PC-3 (cell line): ENCODE results near the gene RAB3C. TPM values are rescaled to one million over a fixed set of nuclear protein-coding genes. Genes with fewer than 3 reads are reported as not detected.
A peak's percentile ranks its signal among the peaks of the same experiment; 100 is the strongest.
"Not testable (repeated sequence)": the region's sequence is repeated elsewhere in the genome, so short reads cannot be mapped to it uniquely, and the experiment has no call there.

Experiments used
- ATAC-seq: fragments of 200-7000 bp; cut with Tn5 transposase; 2 replicates; pipeline ENCODE4 v1.9.1; 2020; ENCODE audit warnings: mild to moderate bottlenecking, moderate library complexity
- Bru-seq: library from RNA; stranded (reverse); fragments of 400-500 nt; gene quantifications from one replicate; lab custom pipeline; 2021; lab: Mats Ljungman, UMichigan
- BruChase-seq, 2 experiments: library from RNA; stranded (reverse); fragments of 400-500 nt; gene quantifications; one replicate each; lab custom pipeline; 2021; lab: Mats Ljungman, UMichigan
- BruUV-seq: library from RNA; stranded (reverse); fragments of 400-500 nt; replicated peaks from 2 replicates; lab custom pipeline; 2021; lab: Mats Ljungman, UMichigan
- CTCF ChIA-PET: fragments of 300-600 bp; sonication (Branson Sonifier 250); formaldehyde crosslinking; loops from one replicate; lab custom pipeline; 2022; ENCODE audit warnings: antibody characterized with exemption; lab: Charles Lee
- POLR2A ChIA-PET: fragments of 300-600 bp; sonication (Branson Sonifier 250); formaldehyde crosslinking; loops from one replicate; lab custom pipeline; 2022; ENCODE audit warnings: antibody characterized with exemption; ENCODE audit not compliant: unreplicated experiment; lab: Charles Lee
- DNase-seq: peaks from one replicate; pipeline ENCODE4 v3.0.0-alpha.2; 2015
- H2AFZ ChIP-seq: fragments of 300-600 bp; sonication (generic); 2 replicates; pipeline ENCODE4 v1.6.0; 2016; ENCODE audit warnings: antibody characterized with exemption, low read length
- H3F3A ChIP-seq: fragments of 300-600 bp; sonication (generic); one replicate; pipeline ENCODE4 v1.6.0; 2017; ENCODE audit warnings: antibody characterized with exemption, low read length, control low read depth, mild to moderate bottlenecking; ENCODE audit not compliant: unreplicated experiment
- H3K27ac ChIP-seq: fragments of 300-600 bp; sonication (generic); 2 replicates; pipeline ENCODE4 v1.5.1; 2016; ENCODE audit warnings: mild to moderate bottlenecking, low read length
- H3K27me3 ChIP-seq: fragments of 300-600 bp; sonication (generic); 2 replicates; pipeline ENCODE4 v1.6.1; 2016; ENCODE audit warnings: low read length, mixed read lengths
- H3K36me3 ChIP-seq: fragments of 300-600 bp; sonication (generic); 2 replicates; pipeline ENCODE4 v1.6.1; 2016; ENCODE audit warnings: low read depth, mixed run types, low read length, mixed read lengths
- H3K4me1 ChIP-seq: fragments of 300-600 bp; sonication (generic); 2 replicates; pipeline ENCODE4 v1.5.1; 2016; ENCODE audit warnings: low read length; ENCODE audit not compliant: insufficient read depth
- H3K4me2 ChIP-seq: fragments of 300-600 bp; sonication (generic); 2 replicates; pipeline ENCODE4 v1.6.0; 2016; ENCODE audit warnings: low read length
- H3K4me3 ChIP-seq: fragments of 300-600 bp; sonication (generic); 2 replicates; pipeline ENCODE4 v1.5.1; 2016; ENCODE audit warnings: mild to moderate bottlenecking, low read length, mixed read lengths
- H3K79me2 ChIP-seq: fragments of 300-600 bp; sonication (generic); 2 replicates; pipeline ENCODE4 v1.6.1; 2017; ENCODE audit warnings: low read length, mixed read lengths
- H3K9ac ChIP-seq: fragments of 300-600 bp; sonication (generic); 2 replicates; pipeline ENCODE4 v1.6.0; 2016; ENCODE audit warnings: mild to moderate bottlenecking, low read length
- H3K9me2 ChIP-seq: fragments of 300-600 bp; sonication (generic); replicated peaks from 2 replicates; pipeline ENCODE4 v1.6.1; 2016; ENCODE audit warnings: mixed run types, low read length, mixed read lengths
- H3K9me3 ChIP-seq: fragments of 300-600 bp; sonication (generic); 2 replicates; pipeline ENCODE4 v1.6.1; 2016; ENCODE audit warnings: low read length, mixed read lengths
- H4K20me1 ChIP-seq: fragments of 300-600 bp; sonication (generic); 2 replicates; pipeline ENCODE4 v1.6.1; 2016; ENCODE audit warnings: low read length, mixed read lengths
- EZH2 ChIP-seq: fragments of 300-600 bp; sonication (generic); IDR thresholded peaks from one replicate; pipeline ENCODE4 v1.6.1; 2017; ENCODE audit warnings: antibody characterized with exemption, mild to moderate bottlenecking, low read length; ENCODE audit not compliant: unreplicated experiment
- EZH2phosphoT487 ChIP-seq: fragments of 300-600 bp; sonication (generic); IDR thresholded peaks from 2 replicates; pipeline ENCODE4 v1.6.1; 2018; ENCODE audit warnings: mild to moderate bottlenecking, antibody characterized with exemption, low read length, borderline replicate concordance
- intact Hi-C: fragments of 100-400 bp; cut with micrococcal nuclease; formaldehyde crosslinking; loops from 2 replicates; pipeline ENCODE4 v1.9.0; 2023
- long read RNA-seq: library from polyadenylated mRNA; unstranded; transcript quantifications from one replicate; pipeline ENCODE4 v2.0.0, GENCODE V29; 2021; ENCODE audit not compliant: unreplicated experiment
- total RNA-seq: library from RNA; depleted of rRNA; stranded (reverse); fragments of >200 nt; gene quantifications from 2 replicates; pipeline ENCODE4 v1.2.3, GENCODE V29; 2014; rRNA removed
- TF ChIP-seq, protein P1 (sequence below): fragments of 300-600 bp; sonication (generic); conservative IDR thresholded peaks from 2 replicates; pipeline ENCODE4 v1.5.1; 2017; ENCODE audit warnings: antibody characterized with exemption, low read depth, mild to moderate bottlenecking, low read length

RAB3C gene, protein sequence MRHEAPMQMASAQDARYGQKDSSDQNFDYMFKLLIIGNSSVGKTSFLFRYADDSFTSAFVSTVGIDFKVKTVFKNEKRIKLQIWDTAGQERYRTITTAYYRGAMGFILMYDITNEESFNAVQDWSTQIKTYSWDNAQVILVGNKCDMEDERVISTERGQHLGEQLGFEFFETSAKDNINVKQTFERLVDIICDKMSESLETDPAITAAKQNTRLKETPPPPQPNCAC
- total RNA-seq: not detected in 2 replicates
- Bru-seq, nascent RNA: not detected
- not detected for BruChase-seq, experiment 1, labeled RNA remaining after a 6-hour chase
- BruChase-seq, experiment 2, labeled RNA remaining after a 2-hour chase: percentile 1 among the genes with signal in this experiment
- long read RNA-seq: 0 reads

DNA sequence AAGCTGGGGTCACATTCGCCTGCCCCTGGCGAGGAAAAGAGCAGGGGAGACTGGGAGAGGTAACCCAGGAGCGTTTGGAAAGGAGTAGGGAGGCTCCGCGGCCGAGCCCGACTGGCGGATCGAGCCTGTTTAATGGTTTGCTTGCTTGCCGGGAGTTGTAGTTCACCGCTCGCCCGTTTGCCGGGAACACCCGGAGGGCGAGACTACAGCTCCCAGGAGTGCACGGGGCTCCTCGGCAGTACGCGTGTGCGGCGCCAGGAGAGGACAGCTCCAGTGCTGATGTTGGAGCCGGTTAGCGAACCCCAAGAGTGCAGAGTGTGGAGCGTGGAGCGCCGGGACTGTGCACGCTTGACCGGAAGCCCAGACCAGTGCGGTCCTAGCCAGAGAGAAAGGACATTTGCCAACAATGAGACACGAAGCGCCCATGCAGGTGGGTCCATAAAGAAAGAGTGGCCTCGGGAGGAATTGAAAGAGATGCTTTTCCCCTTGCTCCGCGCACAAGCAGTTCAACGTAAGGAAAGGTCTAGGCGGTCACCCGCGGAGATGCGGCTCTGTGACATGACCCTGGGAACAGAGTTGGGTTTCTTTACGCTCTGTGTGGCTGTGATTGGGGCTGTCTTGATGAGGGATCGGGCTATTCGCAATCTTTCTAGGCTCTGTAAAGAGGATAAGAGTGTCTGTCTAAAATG lies at the start of gene RAB3C:
TSS of gene RAB3C (plus strand) at position 273 of the 689 bp plus-strand sequence. CDS start at position 407, 134 bp downstream.
- intact Hi-C loops: no loop called here
- ChIA-PET CTCF (interaction anchor here (0.6 kb wide), 1 partner anchor 1702 kb away, joined by 3 read pairs; no protein-coding TSS in a partner anchor), POLR2A (no interaction called here)
- Histone ChIP-seq H3K27ac (no peak within 1 kb of the TSS), H3K9me3 (no peaks in the 10 kb centered on the region), H3K27me3 (peaks cover 50% of the 10 kb centered on the region), H3K79me2 (no peaks in the 10 kb centered on the region), H3F3A (no peaks in the 10 kb centered on the region), H3K9ac (no peak within 1 kb of the TSS), H4K20me1 (no peaks in the 10 kb centered on the region), H3K4me1 (peaks cover 4% of the 10 kb centered on the region; the same call in 1 of the 2 replicates), H3K9me2 (no peaks in the 10 kb centered on the region), H3K36me3 (no peaks in the 10 kb centered on the region), H3K4me2 (peak within 1 kb of the TSS; percentile 89), H3K4me3 (peak within 1 kb of the TSS; percentile 65), H2AFZ (peak within 1 kb of the TSS; percentile 68)
- BruUV-seq: no TSS peak
- TF ChIP-seq, protein P1, sequence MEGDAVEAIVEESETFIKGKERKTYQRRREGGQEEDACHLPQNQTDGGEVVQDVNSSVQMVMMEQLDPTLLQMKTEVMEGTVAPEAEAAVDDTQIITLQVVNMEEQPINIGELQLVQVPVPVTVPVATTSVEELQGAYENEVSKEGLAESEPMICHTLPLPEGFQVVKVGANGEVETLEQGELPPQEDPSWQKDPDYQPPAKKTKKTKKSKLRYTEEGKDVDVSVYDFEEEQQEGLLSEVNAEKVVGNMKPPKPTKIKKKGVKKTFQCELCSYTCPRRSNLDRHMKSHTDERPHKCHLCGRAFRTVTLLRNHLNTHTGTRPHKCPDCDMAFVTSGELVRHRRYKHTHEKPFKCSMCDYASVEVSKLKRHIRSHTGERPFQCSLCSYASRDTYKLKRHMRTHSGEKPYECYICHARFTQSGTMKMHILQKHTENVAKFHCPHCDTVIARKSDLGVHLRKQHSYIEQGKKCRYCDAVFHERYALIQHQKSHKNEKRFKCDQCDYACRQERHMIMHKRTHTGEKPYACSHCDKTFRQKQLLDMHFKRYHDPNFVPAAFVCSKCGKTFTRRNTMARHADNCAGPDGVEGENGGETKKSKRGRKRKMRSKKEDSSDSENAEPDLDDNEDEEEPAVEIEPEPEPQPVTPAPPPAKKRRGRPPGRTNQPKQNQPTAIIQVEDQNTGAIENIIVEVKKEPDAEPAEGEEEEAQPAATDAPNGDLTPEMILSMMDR: no peak
- TF ChIP-seq EZH2phosphoT487: no peak
- no peak for TF ChIP-seq EZH2
- ATAC-seq (peak; percentile 100), DNase-seq (peak; percentile 72)

DNA sequence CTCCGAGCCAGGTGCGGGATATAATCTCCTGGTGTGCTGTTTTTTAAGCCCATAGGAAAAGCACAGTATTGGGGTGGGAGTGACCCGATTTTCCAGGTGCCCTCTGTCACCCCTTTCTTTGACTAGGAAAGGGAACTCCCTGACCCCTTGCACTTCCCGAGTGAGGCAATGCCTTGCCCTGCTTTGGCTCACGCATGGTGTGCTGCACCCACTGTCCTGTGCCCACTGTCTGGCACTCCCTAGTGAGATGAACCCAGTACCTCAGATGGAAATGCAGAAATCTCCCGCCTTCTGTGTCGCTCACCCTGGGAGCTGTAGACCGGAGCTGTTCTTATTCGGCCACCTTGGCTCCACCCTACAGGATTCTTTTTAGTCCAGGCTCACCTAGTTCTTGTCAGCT lies 40.9 kb upstream of the RAB3C start:
- H2AFZ ChIP-seq, H3K9me3 ChIP-seq, H3K27me3 ChIP-seq, H3K79me2 ChIP-seq, intact Hi-C loops, H3K4me3 ChIP-seq, DNase-seq, H3K36me3 ChIP-seq, BruUV-seq, CTCF ChIA-PET, H3K27ac ChIP-seq, H3K4me1 ChIP-seq, ATAC-seq, H4K20me1 ChIP-seq, H3K9me2 ChIP-seq, H3K9ac ChIP-seq, H3K4me2 ChIP-seq, POLR2A ChIA-PET, H3F3A ChIP-seq: not testable (repeated sequence)

DNA sequence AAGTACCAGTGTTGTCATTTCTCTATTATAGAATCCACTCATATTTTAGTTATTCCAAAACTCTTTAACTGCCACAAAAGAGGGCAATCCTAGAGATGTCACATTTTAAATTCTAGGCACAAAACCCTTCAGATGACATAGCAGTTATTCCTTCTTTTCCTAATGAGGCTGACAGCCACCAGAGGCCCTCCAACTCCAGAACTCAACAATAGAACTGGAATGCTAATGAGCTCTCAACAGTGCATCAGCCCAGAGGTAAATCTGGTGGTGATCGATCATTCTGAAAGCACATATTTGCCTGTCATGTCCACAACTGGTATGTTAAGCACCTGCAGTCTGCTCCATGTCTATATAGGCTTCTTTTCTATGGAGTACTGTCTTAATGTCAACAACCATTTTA lies 40.2 kb upstream of the RAB3C start:
- DNase-seq (no peak), ATAC-seq (no peak)
- H3K27ac ChIP-seq: no peak overlapping the region
- H3K79me2 ChIP-seq: no peaks in the 10 kb centered on the region
- no TSS peak for BruUV-seq
- H3K36me3 ChIP-seq: no peaks in the 10 kb centered on the region
- ChIA-PET CTCF (no interaction called here), POLR2A (no interaction called here)
- TF ChIP-seq, protein P1: no peak
- no peak for TF ChIP-seq EZH2phosphoT487
- no peak for TF ChIP-seq EZH2
- H3K9me2 ChIP-seq: no peaks in the 10 kb centered on the region
- intact Hi-C loops: no loop called here
- H3K9me3 ChIP-seq: no peaks in the 10 kb centered on the region
- H3K9ac ChIP-seq: no peak overlapping the region
- no peaks in the 10 kb centered on the region for H4K20me1 ChIP-seq
- H3K4me1 ChIP-seq: no peaks in the 10 kb centered on the region
- H3K4me3 ChIP-seq: no peak overlapping the region
- no peaks in the 10 kb centered on the region for H3F3A ChIP-seq
- H3K4me2 ChIP-seq: no peak overlapping the region
- H3K27me3 ChIP-seq: 0 out of 2 replicates have a peak, but pooled peaks cover 8% of the 10 kb centered on the region
- no peak overlapping the region for H2AFZ ChIP-seq
